ENCODE data around the gene SH3BP5.

SH3BP5 gene

DNA sequence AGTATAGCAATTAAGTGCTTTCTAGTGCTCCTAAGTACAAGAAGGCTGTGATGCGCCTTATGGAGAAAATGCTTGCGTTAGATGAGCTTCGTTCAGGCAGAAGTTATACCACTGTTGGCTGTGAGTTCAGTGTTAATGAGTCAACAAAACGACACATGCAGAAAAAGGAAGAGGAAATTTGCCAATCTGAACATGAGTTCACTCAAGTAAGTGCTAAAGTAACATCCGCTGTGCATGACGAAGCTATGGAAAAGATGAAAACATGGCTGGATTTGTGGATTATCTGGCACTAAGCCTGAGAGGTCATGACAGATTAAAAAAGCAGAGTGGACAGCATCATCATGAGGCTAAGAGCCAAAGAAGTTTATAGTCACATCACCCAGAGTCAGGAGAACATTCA, 36.9 kb downstream of the SH3BP5 start:
- DNase-seq = no peak

GRCh38 chr3:15294929-15295328, 37.5 kb downstream of the SH3BP5 start:
- no peak for DNase-seq

- DNase-seq = no peak
Observed at GRCh38 chr3:15292765-15293522, 39.4 kb downstream of the SH3BP5 start.

- DNase-seq = peak; percentile 29
Observed at GRCh38 chr3:15291589-15292541, 40.5 kb downstream of the SH3BP5 start.

DNA sequence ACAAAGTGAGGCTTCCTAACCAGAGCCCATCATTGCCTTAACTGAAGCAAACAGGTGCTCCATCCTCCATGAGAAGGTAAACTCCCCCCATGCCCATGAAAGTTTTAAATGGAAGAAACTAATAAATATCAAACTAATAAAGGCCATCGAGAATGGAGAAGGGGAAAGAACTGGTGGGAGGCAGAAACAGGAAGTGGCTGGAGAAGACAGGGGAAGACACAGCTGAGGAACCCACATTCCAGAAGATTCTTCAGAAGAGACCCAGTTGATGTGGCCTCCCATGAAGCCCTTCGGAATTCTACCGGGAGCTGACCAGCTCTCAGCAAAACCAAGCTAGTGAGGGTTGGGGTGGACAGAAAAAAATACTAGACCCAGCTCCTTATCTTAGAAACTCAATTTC, 41.6 kb downstream of the SH3BP5 start:
- DNase-seq = no peak

DNA sequence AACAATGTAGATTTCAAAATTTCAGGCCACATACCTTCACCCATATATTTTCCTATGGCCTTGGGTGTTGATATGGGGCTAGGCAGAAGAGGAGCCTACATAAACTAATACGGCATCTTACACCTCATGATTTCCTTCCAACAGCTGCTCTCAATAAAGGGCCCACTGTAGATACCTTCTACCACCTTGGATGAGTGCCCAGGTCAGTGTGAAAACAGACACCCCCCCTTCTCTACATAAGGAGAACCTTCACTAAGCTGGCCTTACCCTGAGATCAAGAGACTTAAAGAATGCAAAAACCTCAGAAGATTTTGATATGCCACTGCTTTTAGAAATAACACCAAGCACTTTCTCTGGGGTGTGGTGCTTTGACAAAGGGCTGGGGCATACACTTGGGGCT, 42.7 kb downstream of the SH3BP5 start:
- DNase-seq = no peak

DNA sequence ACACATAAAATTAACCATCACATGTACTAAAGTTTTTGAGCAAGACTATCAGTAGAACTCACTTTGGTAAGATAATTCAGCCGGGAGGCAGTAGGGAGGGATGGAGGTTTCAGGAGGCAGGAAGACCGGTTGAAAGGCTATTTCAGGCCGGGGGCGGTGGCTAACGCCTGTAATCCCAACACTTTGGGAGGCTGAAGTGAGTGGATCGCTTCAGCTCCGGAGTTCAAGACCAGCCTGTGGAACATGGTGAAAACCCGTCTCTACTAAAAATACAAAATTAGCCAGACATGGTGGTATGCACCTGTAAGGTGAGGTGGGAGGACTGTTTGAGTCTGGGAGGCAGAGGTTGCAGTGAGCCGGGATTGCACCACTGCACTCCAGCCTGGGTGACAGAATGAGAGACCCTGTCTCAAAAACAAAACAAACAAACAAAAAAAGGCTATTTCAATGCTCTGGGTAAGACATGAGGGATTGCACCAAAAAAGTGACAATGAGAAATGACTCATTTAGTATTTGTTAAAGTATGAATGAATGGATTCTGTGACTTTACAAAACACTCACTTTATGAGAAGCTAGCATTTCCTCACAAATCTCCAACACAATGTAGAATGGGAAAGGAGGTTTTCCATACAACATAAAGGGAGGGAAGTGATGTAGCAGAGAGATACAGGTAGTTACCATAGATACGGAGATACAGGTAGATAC, 43.9 kb downstream of the SH3BP5 start:
- no peak for DNase-seq

DNA sequence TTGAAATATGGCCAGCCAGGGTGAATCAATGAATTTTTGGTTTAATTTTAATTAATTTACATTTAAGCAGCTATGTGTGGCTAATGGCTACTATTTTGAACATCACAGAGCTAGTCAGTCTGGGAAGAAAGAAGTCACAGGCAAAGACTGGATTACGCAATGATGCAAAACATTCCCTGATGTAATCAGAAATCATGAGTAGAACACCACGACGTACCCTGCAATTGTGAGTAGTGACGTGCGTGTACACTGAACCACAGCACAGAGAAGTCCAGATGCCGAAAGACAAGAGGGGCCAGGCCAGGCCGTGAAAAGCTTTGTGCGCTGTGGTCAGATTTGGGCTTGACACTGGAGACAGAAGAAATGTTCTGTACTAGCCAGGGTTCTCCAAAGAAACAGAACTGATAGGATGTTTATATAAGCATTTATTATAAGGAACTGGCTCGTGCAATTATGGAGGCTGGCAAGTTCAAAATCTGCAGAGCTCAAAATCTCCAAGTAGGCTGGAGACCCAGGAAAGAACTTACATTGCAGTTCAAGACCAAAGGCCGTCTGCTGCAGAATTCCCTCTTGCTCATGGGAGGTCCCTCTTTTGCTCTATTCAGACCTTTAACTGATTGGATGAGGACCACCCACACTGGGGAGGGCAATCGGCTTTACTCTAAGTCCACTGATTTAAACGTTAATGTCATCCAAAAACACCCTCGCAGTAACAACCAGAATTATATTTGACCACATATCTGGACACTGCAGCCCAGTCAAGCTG, 44.6 kb downstream of the SH3BP5 start:
- no peak for DNase-seq

DNA sequence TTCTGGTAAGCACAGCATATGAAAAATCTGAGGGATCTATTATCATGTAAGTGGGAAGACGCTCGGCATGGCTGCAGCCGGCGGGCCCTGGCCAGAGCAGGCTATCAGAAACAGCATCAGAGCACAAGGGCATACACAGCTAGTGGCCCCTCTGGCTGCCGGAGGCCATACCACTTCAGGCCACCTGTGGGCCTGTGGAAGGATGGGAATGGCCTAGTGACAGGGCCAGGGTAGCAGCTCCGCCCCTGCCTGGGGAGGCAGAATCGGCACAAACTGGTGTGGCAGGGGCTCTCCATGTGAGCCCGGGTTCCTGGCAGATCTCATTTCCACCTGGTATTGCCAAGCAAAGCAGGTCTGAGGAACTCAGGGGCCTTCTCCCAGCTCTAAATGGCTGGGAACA, 46.4 kb downstream of the SH3BP5 start:
- no peak for DNase-seq

- DNase-seq = no peak
Observed at GRCh38 chr3:15284121-15284889, 48.1 kb downstream of the SH3BP5 start.

DNA sequence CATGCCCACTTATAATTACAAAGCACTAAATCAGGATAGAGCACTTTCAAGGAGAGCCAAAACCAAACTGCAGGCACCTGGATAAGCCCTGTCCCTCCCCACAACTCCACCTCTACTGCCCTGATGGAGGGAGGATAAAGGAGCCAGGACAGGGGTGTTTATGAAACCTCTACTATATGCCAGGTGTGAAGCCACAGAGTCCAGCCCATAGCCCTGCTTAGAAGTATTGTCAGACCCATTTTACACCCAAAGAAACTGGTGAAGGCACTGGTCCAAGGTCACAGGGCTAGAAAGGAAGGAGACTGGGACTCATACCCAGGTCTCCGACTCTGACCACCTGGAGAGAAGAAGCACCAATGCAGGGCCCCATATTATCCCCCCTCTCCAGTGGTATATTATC, 48.7 kb downstream of the SH3BP5 start:
- DNase-seq = no peak

GRCh38 chr3:15281817-15282216, 50.6 kb downstream of the SH3BP5 start:
- no peak for DNase-seq

DNA sequence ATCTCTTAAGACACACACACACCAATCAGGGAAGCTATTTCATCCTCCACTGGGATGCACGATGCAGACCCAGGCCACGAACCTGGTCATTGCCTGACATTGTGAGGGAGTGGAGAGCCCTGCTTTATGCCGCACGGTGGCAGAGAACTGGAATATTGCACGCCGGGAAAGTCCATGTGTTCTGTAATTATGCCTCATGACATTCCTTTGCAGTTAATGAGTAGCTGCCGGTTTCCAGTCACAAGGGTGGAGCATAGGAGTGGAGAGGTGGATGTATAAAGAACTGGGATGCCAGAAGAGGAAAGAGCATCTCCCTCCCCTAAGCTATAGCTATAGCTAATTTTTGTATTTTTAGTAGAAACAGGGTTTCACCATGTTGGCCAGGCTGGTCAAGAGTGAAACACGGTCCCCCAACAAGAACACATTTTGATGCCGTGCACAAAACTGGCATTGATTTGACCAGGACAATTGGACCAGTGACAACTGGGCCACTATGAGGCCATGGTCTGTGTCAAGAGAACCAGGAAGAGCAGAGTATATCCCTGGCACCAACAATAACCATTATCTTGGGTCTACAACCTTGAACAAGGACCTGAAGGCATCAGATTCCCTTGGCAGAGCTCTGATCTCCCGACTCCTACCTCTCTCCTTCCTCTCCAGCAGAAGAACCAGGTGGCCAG, 51.4 kb downstream of the SH3BP5 start:
- no peak for DNase-seq

- DNase-seq = no peak
Observed at GRCh38 chr3:15279671-15280402, 52.5 kb downstream of the SH3BP5 start.

DNA sequence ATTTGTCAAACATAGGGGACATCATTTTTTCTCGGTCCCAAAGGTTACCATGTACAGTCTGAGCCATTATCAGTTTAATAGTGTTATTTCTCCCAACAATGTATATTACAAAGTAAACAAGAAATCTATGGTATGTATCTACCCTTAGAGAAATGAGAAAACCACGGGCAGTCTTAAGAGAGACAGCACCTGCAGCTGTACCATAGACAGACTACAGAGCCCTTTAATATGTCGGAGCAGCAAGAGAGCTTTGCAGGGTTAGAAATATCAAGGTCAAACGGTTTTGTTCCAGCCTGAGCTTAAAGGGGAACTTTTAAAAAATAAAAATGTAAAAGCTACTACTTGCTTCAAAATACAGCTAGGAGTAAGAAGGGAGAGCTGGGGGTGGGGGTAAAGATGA, 53.2 kb downstream of the SH3BP5 start:
- no peak for DNase-seq

GRCh38 chr3:15277861-15278500, 54.4 kb downstream of the SH3BP5 start:
- no peak for DNase-seq

- DNase-seq = no peak
Observed at GRCh38 chr3:15276028-15276724, 56.2 kb downstream of the SH3BP5 start.

DNA sequence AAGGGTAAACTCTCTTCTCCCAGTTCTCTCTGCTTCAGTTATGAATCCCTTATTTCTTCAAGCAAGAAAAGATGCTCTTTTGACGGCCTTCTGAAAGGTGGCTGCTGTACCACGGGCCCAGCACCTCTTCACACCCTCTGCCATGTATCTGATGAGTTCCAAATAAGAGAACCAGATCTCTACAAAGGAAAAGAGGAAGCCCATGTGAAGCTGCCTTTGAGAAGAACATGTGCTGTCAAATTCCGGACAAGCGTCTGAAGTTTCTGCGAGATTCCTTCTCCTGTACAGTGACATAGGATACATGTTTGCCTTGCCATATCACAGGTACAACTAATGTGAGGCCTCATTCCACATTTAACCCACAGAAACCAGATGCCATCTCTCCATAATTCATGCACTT, 59.2 kb downstream of the SH3BP5 start:
- no peak for DNase-seq

Data from activated CD4-positive, alpha-beta T cell treated with anti-CD3 and anti-CD28 coated beads for 1 hour (primary cell).